Hematopoietic multipotent progenitor cell treated with erythropoietin and hydrocortisone succinate and interleukin-3 and kit ligand, for 6 days (in vitro differentiated cells): Measurements from ENCODE around the gene ABCA3.

Source experiments
- DNase-seq: peaks from one replicate; pipeline ENCODE4 v3.0.0-alpha.2; 2015

ABCA3 gene

GRCh38 chr16:2308089-2308962, 32.2 kb downstream of the ABCA3 start:
- no peak for DNase-seq

GRCh38 chr16:2299915-2300192, 40.7 kb downstream of the ABCA3 start:
- no peak for DNase-seq

GRCh38 chr16:2299121-2299914, 41.2 kb downstream of the ABCA3 start:
- DNase-seq, result no peak

GRCh38 chr16:2298621-2299020, 41.9 kb downstream of the ABCA3 start:
- DNase-seq, result no peak

DNA sequence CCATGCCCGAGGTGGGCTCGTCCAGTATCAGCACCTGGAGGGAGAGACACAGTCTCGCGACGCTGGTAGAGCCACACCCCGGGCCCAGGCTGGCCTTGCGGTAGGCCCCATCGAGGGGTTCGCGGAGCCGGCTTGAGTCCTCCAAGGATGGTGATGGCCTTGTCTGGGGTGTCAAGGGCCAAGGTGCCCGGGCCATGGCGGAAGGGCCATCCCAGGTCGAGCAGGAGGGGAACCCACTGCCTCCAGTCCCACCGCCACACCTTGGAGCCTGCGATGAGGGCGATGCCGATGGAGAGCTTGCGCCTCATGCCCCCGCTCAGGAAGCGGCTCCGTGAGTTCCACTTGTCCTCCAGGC, 43.0 kb downstream of the ABCA3 start:
- no peak for DNase-seq

GRCh38 chr16:2296661-2297505, 43.6 kb downstream of the ABCA3 start:
- peak; percentile 48 for DNase-seq

- no peak for DNase-seq
Observed at GRCh38 chr16:2295056-2295798, 45.3 kb downstream of the ABCA3 start.

DNA sequence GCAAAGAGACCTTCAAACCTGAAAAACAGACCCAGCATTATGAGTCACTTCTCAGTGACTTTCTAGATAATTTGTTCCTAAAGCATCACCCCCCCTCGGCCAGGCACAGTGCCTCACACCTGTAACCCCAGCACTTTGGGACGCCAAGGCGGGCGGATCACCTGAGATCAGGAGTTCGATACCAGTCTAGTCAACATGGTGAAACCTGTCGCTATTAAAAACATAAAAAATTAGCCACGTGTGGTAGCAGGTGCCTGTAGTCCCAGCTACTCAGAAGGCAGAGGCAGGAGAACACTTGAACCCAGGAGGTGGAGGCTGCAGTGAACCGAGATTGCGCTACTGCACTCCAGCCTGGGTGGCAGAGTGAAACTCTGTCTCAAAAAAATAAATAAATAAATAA, 48.3 kb downstream of the ABCA3 start:
- DNase-seq, result no peak

GRCh38 chr16:2289282-2289681, 51.2 kb downstream of the ABCA3 start:
- no peak for DNase-seq

DNA sequence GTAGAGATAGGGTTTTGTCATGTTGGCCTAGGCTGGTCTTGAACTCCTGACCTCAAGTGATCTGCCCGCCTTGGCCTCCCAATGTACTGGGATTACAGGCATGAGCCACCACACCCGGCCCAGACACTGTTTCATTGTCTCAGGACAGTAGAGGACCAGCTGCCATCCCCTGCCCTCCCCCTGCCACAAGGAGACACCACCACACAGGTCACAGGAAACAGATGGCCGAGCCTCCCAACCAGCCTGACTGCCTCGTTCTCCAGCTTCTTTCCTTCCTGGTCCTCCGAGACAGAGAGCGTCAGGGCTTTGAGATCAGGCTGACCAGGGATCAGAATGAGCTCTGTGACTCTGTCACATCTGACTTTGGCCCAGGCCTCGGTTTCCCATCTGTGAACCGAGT, 51.8 kb downstream of the ABCA3 start:
- DNase-seq, result peak; percentile 24

DNA sequence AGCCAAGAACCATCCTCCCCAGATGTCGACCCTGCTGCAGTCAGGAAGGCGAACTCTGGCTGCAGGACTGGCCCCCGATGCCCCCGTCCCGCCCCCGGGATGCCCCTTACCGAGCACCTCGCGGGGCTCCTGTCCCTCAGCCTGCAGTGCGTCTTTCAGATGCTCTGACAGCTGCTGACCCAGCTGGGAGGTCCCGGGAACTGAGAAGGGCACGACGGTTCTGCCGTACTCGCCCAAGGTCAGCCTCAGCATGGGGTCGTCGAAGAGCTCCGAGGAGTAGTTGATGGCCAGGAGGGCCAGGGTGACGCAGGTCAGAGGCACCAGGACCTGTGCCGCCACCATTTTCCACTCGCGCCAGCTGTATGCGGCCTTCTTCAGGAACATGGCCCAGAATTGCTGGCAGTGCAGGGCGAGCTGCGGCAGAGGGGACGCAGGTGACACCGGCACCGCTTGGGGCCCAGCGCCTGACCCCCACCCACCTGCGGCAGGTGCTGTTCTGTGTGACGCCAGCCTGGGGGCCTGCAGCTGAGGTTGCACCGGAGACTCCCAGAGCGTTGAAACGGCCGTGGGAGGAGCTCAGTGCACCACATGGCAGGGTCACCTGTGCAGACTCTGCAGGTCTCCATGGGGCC, 52.5 kb downstream of the ABCA3 start:
- DNase-seq, result no peak

- no peak for DNase-seq
Observed at GRCh38 chr16:2286550-2286949, 54.0 kb downstream of the ABCA3 start.

DNA sequence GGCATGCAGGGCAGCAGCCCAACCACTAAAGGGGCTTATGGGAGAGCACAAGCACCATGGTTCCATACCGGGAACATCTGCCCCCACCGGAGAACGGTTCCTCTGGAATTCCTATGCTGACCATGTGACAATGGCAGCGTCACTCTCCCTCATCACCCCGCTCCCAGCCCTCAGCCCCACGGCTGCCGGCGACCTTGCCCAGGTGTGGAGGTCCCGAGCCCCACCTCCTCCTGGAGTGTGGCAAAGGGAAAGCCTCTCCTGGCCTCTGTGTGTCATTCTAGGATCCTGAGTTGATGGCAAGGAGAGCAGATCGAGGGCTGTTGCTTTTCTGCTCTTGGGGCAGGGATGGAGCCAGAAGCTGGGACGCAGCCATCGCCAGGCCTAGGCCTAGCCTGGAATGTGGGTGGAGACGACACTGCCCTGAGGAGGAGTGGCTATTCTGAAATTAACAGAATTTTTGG, 54.8 kb downstream of the ABCA3 start:
- DNase-seq, result no peak

- DNase-seq, result no peak
Observed at GRCh38 chr16:2284797-2285576, 55.5 kb downstream of the ABCA3 start.

DNA sequence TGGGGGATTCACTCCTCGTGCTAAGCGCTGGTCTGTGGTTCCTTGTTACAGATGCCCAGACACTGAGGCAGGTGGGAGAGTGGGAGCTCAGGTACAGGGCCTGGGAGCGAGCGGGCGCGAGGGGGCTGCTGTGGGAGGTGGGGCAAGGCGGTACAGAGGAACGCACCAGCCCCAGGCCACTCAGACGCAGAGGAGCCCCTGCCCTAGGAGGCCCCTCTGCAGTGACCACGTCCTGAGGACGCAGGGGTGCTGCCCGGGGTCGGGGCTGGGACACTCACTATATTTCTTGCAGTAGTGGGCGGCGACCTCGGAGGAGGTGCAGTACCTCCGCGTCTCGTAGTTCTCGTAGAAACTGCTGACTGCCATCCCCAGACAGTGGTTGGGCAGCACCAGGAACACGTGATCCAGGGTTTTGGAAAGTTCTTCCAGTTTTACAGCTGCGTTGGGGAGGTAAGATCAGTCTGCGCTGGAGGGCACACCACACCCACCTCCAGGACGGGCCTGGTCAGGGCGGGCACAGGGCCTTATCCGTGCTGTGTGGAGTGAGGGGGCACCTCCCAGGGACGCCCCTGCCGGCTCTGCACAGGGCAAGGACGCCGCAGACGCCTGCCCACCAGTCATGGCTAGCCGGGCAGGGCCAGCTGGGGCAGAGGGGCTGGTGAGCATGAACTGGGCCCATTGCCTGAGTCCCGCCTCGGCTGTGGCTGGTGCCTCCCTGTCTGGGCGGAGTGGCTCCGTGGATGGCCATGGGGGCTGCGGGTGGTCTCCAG, 56.3 kb downstream of the ABCA3 start:
- DNase-seq, result no peak

GRCh38 chr16:2282866-2283555, 57.5 kb downstream of the ABCA3 start:
- DNase-seq, result no peak

GRCh38 chr16:2282262-2282661, 58.3 kb downstream of the ABCA3 start:
- DNase-seq, result no peak

- DNase-seq, result no peak
Observed at GRCh38 chr16:2280981-2281542, 59.5 kb downstream of the ABCA3 start.

GRCh38 chr16:2280461-2280860, 60.1 kb downstream of the ABCA3 start:
- no peak for DNase-seq
